HG02970 (cell line): ENCODE data around the gene THBS1.

Source experiments
- ATAC-seq: cut with Tn5 transposase; IDR thresholded peaks from one replicate; pipeline ENCODE4 v1.9.1; 2021; ENCODE audit warnings: mild to moderate bottlenecking, moderate library complexity, moderate number of reproducible peaks; ENCODE audit not compliant: unreplicated experiment, low FRiP score

Gene THBS1

GRCh38 chr15:39627451-39628143 lies 46.7 kb downstream of the THBS1 start:
- ATAC-seq: no peak

GRCh38 chr15:39628144-39628508 lies 47.2 kb downstream of the THBS1 start:
- no peak for ATAC-seq

GRCh38 chr15:39628546-39629257 lies 47.8 kb downstream of the THBS1 start:
- ATAC-seq: no peak

GRCh38 chr15:39629371-39629770 lies 48.5 kb downstream of the THBS1 start:
- ATAC-seq: no peak

- no peak for ATAC-seq
These were observed 49.0 kb downstream of the THBS1 start for GRCh38 chr15:39629906-39630305.

GRCh38 chr15:39631357-39631756 lies 50.5 kb downstream of the THBS1 start:
- no peak for ATAC-seq

GRCh38 chr15:39638041-39638440 lies 57.2 kb downstream of the THBS1 start:
- ATAC-seq: no peak

GRCh38 chr15:39639037-39639436 lies 58.2 kb downstream of the THBS1 start:
- no peak for ATAC-seq

- ATAC-seq: no peak
These were observed 59.8 kb downstream of the THBS1 start for GRCh38 chr15:39640665-39641064.

- ATAC-seq: no peak
These were observed 60.5 kb downstream of the THBS1 start for GRCh38 chr15:39641191-39641889.

GRCh38 chr15:39642011-39642640 lies 61.2 kb downstream of the THBS1 start:
- ATAC-seq: no peak

GRCh38 chr15:39643727-39644126 lies 62.8 kb downstream of the THBS1 start:
- no peak for ATAC-seq

GRCh38 chr15:39644136-39644535 lies 63.3 kb downstream of the THBS1 start:
- no peak for ATAC-seq

GRCh38 chr15:39645138-39645975 lies 64.5 kb downstream of the THBS1 start:
- no peak for ATAC-seq

GRCh38 chr15:39645976-39646257 lies 65.0 kb downstream of the THBS1 start:
- no peak for ATAC-seq

GRCh38 chr15:39646425-39646824 lies 65.5 kb downstream of the THBS1 start:
- ATAC-seq: no peak
